G401 (cell line): ENCODE results near the gene ZNF90. TPM values are rescaled to one million over a fixed set of nuclear protein-coding genes. Genes with fewer than 3 reads are reported as not detected.
"Not testable (repeated sequence)": the region's sequence is repeated elsewhere in the genome, so short reads cannot be mapped to it uniquely, and the experiment has no call there.

Experiments used
- DNase-seq: peaks from one replicate; pipeline ENCODE4 v3.0.0-alpha.2; 2015; ENCODE audit warnings: low spot score
- in situ Hi-C: cut with HindIII; loops from 2 replicates; pipeline ENCODE4 v1.10.0; 2016; ENCODE audit warnings: low sequenced_read_pairs, mixed read lengths
- total RNA-seq: library from RNA; depleted of rRNA; stranded (reverse); fragments of >200 nt; shearing (Covaris generic); gene quantifications from 2 replicates; pipeline ENCODE4 v1.2.3, GENCODE V29; 2014; rRNA removed

ZNF90 gene
- total RNA-seq: not detected in 2 replicates

GRCh38 chr19:20077791-20078463 is at the start of gene ZNF90:
Gene ZNF90, plus strand, starts transcription at chr19:20078000. Its CDS starts 133 bp downstream, at chr19:20078133.
- DNase-seq: peak; percentile 98
- in situ Hi-C loops: no loop called here

GRCh38 chr19:20028611-20029010 is 49.2 kb upstream of the ZNF90 start:
- DNase-seq: no peak
- in situ Hi-C loops: no loop called here

- in situ Hi-C loops: no loop called here
- no peak for DNase-seq
Measured at GRCh38 chr19:20035935-20036334, 41.9 kb upstream of the ZNF90 start.

GRCh38 chr19:20038358-20039202 is 39.2 kb upstream of the ZNF90 start:
- no peak for DNase-seq
- in situ Hi-C loops: no loop called here

GRCh38 chr19:20039203-20039723 is 38.5 kb upstream of the ZNF90 start, which contains the start of gene ZNF682:
Gene ZNF682, minus strand, starts transcription at chr19:20039505. Its CDS starts 160 bp downstream, at chr19:20039345.
- in situ Hi-C loops: no loop called here

GRCh38 chr19:20044663-20045062 is 33.1 kb upstream of the ZNF90 start:
- in situ Hi-C loops: no loop called here
- no peak for DNase-seq

More at GRCh38 chr19:20039203-20039723, 38.5 kb upstream of the ZNF90 start, which contains the start of gene ZNF682:
- peak; percentile 97 for DNase-seq

- DNase-seq, in situ Hi-C loops: not testable (repeated sequence)
Measured at GRCh38 chr19:20045742-20046141, 32.1 kb upstream of the ZNF90 start.

GRCh38 chr19:20051841-20052768 is 25.7 kb upstream of the ZNF90 start:
- DNase-seq: peak; percentile 100
- in situ Hi-C loops: no loop called here

GRCh38 chr19:20058738-20059137 is 19.1 kb upstream of the ZNF90 start:
- in situ Hi-C loops: not testable (repeated sequence)

GRCh38 chr19:20060282-20060681 is 17.5 kb upstream of the ZNF90 start:
- in situ Hi-C loops: no loop called here
- no peak for DNase-seq

More at GRCh38 chr19:20058738-20059137, 19.1 kb upstream of the ZNF90 start:
- not testable (repeated sequence) for DNase-seq

GRCh38 chr19:20066861-20067260 is 10.9 kb upstream of the ZNF90 start:
- DNase-seq: no peak
- in situ Hi-C loops: no loop called here

- DNase-seq: no peak
- in situ Hi-C loops: no loop called here
Measured at GRCh38 chr19:20067943-20068342, 9.9 kb upstream of the ZNF90 start.

- in situ Hi-C loops: not testable (repeated sequence)
Measured at GRCh38 chr19:20068559-20068958, 9.2 kb upstream of the ZNF90 start.

GRCh38 chr19:20070691-20071090 is 7.1 kb upstream of the ZNF90 start:
- DNase-seq: no peak
- in situ Hi-C loops: no loop called here

More at GRCh38 chr19:20068559-20068958, 9.2 kb upstream of the ZNF90 start:
- DNase-seq: not testable (repeated sequence)

GRCh38 chr19:20072936-20073335 is 4.9 kb upstream of the ZNF90 start:
- in situ Hi-C loops: no loop called here
- DNase-seq: no peak

- in situ Hi-C loops: no loop called here
- peak; percentile 38 for DNase-seq
Measured at GRCh38 chr19:20078581-20079031, 806 bp downstream of the ZNF90 start.

- DNase-seq: no peak
Measured at GRCh38 chr19:20079476-20079875, 1.7 kb downstream of the ZNF90 start.

GRCh38 chr19:20080656-20081055 is 2.9 kb downstream of the ZNF90 start:
- no peak for DNase-seq
- in situ Hi-C loops: no loop called here

More at GRCh38 chr19:20079476-20079875, 1.7 kb downstream of the ZNF90 start:
- in situ Hi-C loops: no loop called here
